Lung (tissue), 12 donors: Measurements from ENCODE around the gene CNTNAP2. TPM values are rescaled to one million over a fixed set of nuclear protein-coding genes. Genes with fewer than 3 reads are reported as not detected.
A peak's percentile ranks its signal among the peaks of the same experiment; 100 is the strongest.

Experiments used
- ATAC-seq: fragments of 200-7000 bp; cut with Tn5 transposase; one replicate; pipeline ENCODE4 v1.9.1; 2020; ENCODE audit warnings: moderate number of reproducible peaks; ENCODE audit not compliant: insufficient read depth, low FRiP score
- DNase-seq, 3 donors: peaks; one replicate each; pipeline ENCODE4 v3.0.0-alpha.2; 2013 to 2017
- H3K27ac ChIP-seq, 2 donors: one replicate each; pipeline ENCODE4 v1.5.1; 2013; ENCODE audit warnings: mild to moderate bottlenecking in 2 of 2, moderate library complexity in 2 of 2, control low read depth in 1 of 2, inconsistent platforms in 1 of 2, low read depth in 1 of 2, low read length in 1 of 2
- H3K27me3 ChIP-seq, 3 donors: one replicate each; pipeline ENCODE4 v1.5.1; 2013; ENCODE audit warnings: low read length in 2 of 3; ENCODE audit not compliant: control insufficient read depth in 3 of 3, insufficient read depth in 3 of 3
- H3K36me3 ChIP-seq, 4 donors: one replicate each; pipeline ENCODE4 v1.5.1; 2013; ENCODE audit warnings: low read length in 4 of 4, mild to moderate bottlenecking in 1 of 4, moderate library complexity in 1 of 4; ENCODE audit not compliant: control insufficient read depth in 4 of 4, insufficient read depth in 4 of 4
- H3K4me1 ChIP-seq, 5 donors: one replicate each; pipeline ENCODE4 v1.5.1; 2013; ENCODE audit warnings: low read length in 5 of 5, mild to moderate bottlenecking in 2 of 5, moderate library complexity in 1 of 5; ENCODE audit not compliant: control insufficient read depth in 5 of 5, insufficient read depth in 5 of 5
- H3K4me3 ChIP-seq: one replicate; pipeline ENCODE4 v1.5.1; 2013; ENCODE audit warnings: mild to moderate bottlenecking, control low read depth, moderate library complexity
- H3K9ac ChIP-seq, 2 donors: one replicate each; pipeline ENCODE4 v1.5.1; 2013; ENCODE audit warnings: low read length in 2 of 2, control low read depth in 1 of 2; ENCODE audit not compliant: insufficient read depth in 1 of 2
- H3K9me3 ChIP-seq, 4 donors: one replicate each; pipeline ENCODE4 v1.5.1; 2013; ENCODE audit warnings: low read length in 3 of 4, mild to moderate bottlenecking in 1 of 4, moderate library complexity in 1 of 4; ENCODE audit not compliant: control insufficient read depth in 4 of 4, insufficient read depth in 3 of 4
- CTCF ChIP-seq: IDR thresholded peaks from 2 replicates; pipeline ENCODE4 v1.5.1; 2012; ENCODE audit warnings: mild to moderate bottlenecking; ENCODE audit errors: control extremely low read depth, extremely low read depth
- WGBS, 2 donors: extraction: QIAGEN DNeasy Blood & Tissue Kit; methylation state at CpG; one replicate each; pipeline ENCODE4 v1.1.7; 2013; 5-methylcytosine and 5-hydroxymethylcytosine counted together
- polyA plus RNA-seq, 2 donors: library from polyadenylated mRNA; stranded (reverse); fragments of 200-250 nt; gene quantifications; one replicate each; pipeline ENCODE4 v1.2.1, GENCODE V29; 2013
- total RNA-seq, 2 donors: library from RNA; depleted of rRNA in 1 of 2; stranded (reverse); fragments of >200 nt in 1 of 2; gene quantifications; one replicate each; pipeline ENCODE4 v1.2.1, GENCODE V29; 2014 to 2021
- donor health status: control.
- donor health status: control.
- donor health status: Bipolar disorder and iron deficiency.
- donor health status: healthy.
- donor health status: DM: yes; HTN: yes; CAD: no.

The CNTNAP2 gene
- total and polyA plus RNA-seq, 4 donors: 0.18 to 45.3 (median 0.52) TPM

DNA sequence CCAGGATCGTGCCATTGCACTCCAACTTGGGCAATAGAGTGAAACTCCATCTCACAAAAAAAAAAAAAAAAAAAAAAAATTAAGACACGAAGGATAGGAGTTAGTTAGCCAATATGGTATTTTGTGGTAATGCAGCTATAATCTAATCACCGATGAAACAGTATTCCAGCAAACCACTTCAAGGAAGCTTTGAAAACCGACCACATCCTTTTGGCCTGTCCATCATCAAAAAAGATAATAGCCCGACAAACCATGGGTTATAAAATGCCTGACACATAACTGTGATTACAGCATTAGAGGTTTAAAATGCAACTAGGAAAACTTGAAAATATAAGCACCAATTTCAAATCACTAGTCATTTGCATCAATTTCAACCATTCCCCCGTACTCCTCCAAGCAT lies 1745.3 kb downstream of the CNTNAP2 start:
- TF ChIP-seq CTCF: no peak
- H3K27me3 ChIP-seq: no peaks in the 10 kb centered on the region
- no peak overlapping the region for H3K9ac ChIP-seq
- 80 to 89% methylated on average over 6 of the region's 6 CpGs for WGBS, 2 donors
- H3K27ac ChIP-seq: no peak overlapping the region
- no peaks in the 10 kb centered on the region for H3K4me1 ChIP-seq
- ATAC-seq (no peak), DNase-seq (no peak)
- no peaks in the 10 kb centered on the region for H3K9me3 ChIP-seq
- H3K4me3 ChIP-seq: no peak overlapping the region
- H3K36me3 ChIP-seq: no peaks in the 10 kb centered on the region

- Histone ChIP-seq H3K36me3 (no peaks in the 10 kb centered on the region), H3K4me3 (no peak overlapping the region), H3K9me3 (peaks cover 0 to 4% (median 0%) of the 10 kb centered on the region in 4 donors), H3K9ac (no peak overlapping the region), H3K27ac (no peak overlapping the region), H3K4me1 (no peaks in the 10 kb centered on the region), H3K27me3 (no peaks in the 10 kb centered on the region)
- ATAC-seq (no peak), DNase-seq (no peak)
- no peak for TF ChIP-seq CTCF
- WGBS, 2 donors: 40 to 45% methylated on average over 2 of the region's 2 CpGs
Observed at GRCh38 chr7:147869456-147869855, 1752.9 kb downstream of the CNTNAP2 start.

DNA sequence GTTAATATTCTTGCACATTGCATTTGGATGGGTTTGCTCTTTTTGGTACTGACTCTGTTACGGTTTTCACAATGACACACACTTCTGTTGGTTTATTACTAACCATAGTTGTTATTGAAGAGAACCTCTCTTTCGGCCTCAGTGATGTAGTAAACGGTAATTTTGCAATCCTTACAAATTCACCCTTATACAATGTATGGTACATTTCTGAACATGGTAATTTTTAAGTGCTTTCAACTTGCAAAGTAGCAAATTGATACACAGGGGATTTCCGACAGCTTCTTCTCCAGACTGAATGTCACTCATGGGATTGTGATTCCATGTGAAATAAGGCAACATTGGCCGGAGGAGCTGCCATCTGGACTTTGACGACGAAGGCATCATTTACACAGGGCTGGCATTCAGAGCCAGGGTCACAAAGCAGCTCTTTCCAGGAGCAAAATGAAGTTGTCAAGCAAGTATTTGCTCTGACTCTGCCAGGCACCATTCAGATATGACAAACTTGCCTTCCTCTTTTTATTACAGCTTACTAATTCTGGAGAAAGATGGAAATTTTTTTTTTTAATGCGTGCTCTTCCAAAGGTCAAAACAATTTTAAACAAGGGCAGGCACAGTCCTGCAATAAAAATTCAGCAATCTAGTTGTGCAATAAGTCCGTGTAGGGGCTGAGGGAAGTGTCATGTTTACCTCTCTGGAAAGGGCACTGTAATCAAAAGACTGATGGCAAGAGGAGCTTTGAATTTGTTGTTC lies 1762.5 kb downstream of the CNTNAP2 start:
- 54 to 71% methylated on average over 9 of the region's 9 CpGs for WGBS, 2 donors
- ATAC-seq: no peak

More for the DNA sequence above, 1762.5 kb downstream of the CNTNAP2 start:
- Histone ChIP-seq H3K36me3 (no peaks in the 10 kb centered on the region), H3K9me3 (no peaks in the 10 kb centered on the region), H3K27ac (no peak overlapping the region), H3K4me3 (no peak overlapping the region), H3K4me1 (peaks cover 0 to 17% (median 4%) of the 10 kb centered on the region in 5 donors), H3K27me3 (no peaks in the 10 kb centered on the region), H3K9ac (no peak overlapping the region)
- no peak for TF ChIP-seq CTCF
- DNase-seq: peak; percentile 18 to 78 (median 77)
